H9 (cell line): ENCODE results near the gene TRIL. TPM values are rescaled to one million over a fixed set of nuclear protein-coding genes. Genes with fewer than 3 reads are reported as not detected.

Experiments used
- DNase-seq: peaks from one replicate; pipeline ENCODE4 v3.0.0-alpha.2; 2017
- H2AFZ ChIP-seq: one replicate; pipeline ENCODE4 v1.6.1; 2013; ENCODE audit warnings: mild to moderate bottlenecking, low read length, control low read depth, moderate library complexity
- H2AK5ac ChIP-seq: 2 replicates; pipeline ENCODE4 v1.6.1; 2013; ENCODE audit warnings: low read length, control low read depth, mixed read lengths; ENCODE audit not compliant: insufficient read length
- H2BK120ac ChIP-seq: one replicate; pipeline ENCODE4 v1.6.1; 2013; ENCODE audit warnings: low read depth, mild to moderate bottlenecking, low read length, control low read depth, inconsistent platforms; ENCODE audit not compliant: poor library complexity, severe bottlenecking
- H2BK12ac ChIP-seq: 2 replicates; pipeline ENCODE4 v1.6.1; 2013; ENCODE audit warnings: low read length, control low read depth, mixed read lengths, low read depth; ENCODE audit not compliant: insufficient read length
- H2BK15ac ChIP-seq: 2 replicates; pipeline ENCODE4 v1.6.1; 2013; ENCODE audit warnings: low read depth, low read length, control low read depth
- H2BK20ac ChIP-seq: one replicate; pipeline ENCODE4 v1.6.1; 2013; ENCODE audit warnings: low read depth, mild to moderate bottlenecking, low read length, control low read depth, inconsistent platforms; ENCODE audit not compliant: poor library complexity, severe bottlenecking
- H2BK5ac ChIP-seq: 2 replicates; pipeline ENCODE4 v1.6.1; 2013; ENCODE audit warnings: low read length, control low read depth, mixed read lengths; ENCODE audit not compliant: insufficient read length
- H3K14ac ChIP-seq: 2 replicates; pipeline ENCODE4 v1.6.1; 2013; ENCODE audit warnings: low read length, control low read depth; ENCODE audit not compliant: insufficient read depth
- H3K18ac ChIP-seq: 2 replicates; pipeline ENCODE4 v1.6.1; 2013; ENCODE audit warnings: low read depth, mild to moderate bottlenecking, mixed read lengths, low read length, control low read depth; ENCODE audit not compliant: insufficient read length
- H3K23ac ChIP-seq: 2 replicates; pipeline ENCODE4 v1.6.1; 2013; ENCODE audit warnings: low read length, control low read depth, mixed read lengths, low read depth; ENCODE audit not compliant: insufficient read length
- H3K23me2 ChIP-seq: 2 replicates; pipeline ENCODE4 v1.6.1; 2013; ENCODE audit warnings: low read depth, mild to moderate bottlenecking, mixed read lengths, low read length, control low read depth; ENCODE audit not compliant: insufficient read length, poor library complexity, severe bottlenecking
- H3K27ac ChIP-seq: 2 replicates; pipeline ENCODE4 v1.5.1; 2013; ENCODE audit warnings: low read length, control low read depth, mixed read lengths, low read depth; ENCODE audit not compliant: insufficient read length
- H3K27me3 ChIP-seq: 2 replicates; pipeline ENCODE4 v1.6.1; 2013; ENCODE audit warnings: low read length, control low read depth, inconsistent platforms; ENCODE audit not compliant: insufficient read depth
- H3K4ac ChIP-seq: 2 replicates; pipeline ENCODE4 v1.6.1; 2013; ENCODE audit warnings: low read depth, mild to moderate bottlenecking, control low read depth, inconsistent platforms, low read length, moderate library complexity
- H3K4me1 ChIP-seq: 2 replicates; pipeline ENCODE4 v1.6.1; 2013; ENCODE audit warnings: low read length, control low read depth, inconsistent platforms; ENCODE audit not compliant: insufficient read depth
- H3K4me2 ChIP-seq: 2 replicates; pipeline ENCODE4 v1.6.1; 2013; ENCODE audit warnings: low read length, control low read depth, mixed read lengths; ENCODE audit not compliant: insufficient read length, insufficient read depth
- H3K56ac ChIP-seq: 2 replicates; pipeline ENCODE4 v1.6.1; 2013; ENCODE audit warnings: low read depth, mild to moderate bottlenecking, mixed read lengths, low read length, control low read depth; ENCODE audit not compliant: insufficient read length
- H3K79me1 ChIP-seq: 2 replicates; pipeline ENCODE4 v1.6.1; 2013; ENCODE audit warnings: low read depth, mild to moderate bottlenecking, moderate library complexity, low read length, control low read depth, inconsistent platforms; ENCODE audit not compliant: insufficient read depth, poor library complexity, severe bottlenecking
- H3K79me2 ChIP-seq: 2 replicates; pipeline ENCODE4 v1.6.1; 2013; ENCODE audit warnings: low read length, control low read depth, inconsistent platforms; ENCODE audit not compliant: insufficient read depth
- H3K9ac ChIP-seq: 2 replicates; pipeline ENCODE4 v1.6.1; 2013; ENCODE audit warnings: low read length, control low read depth, mixed read lengths; ENCODE audit not compliant: insufficient read length; ENCODE audit errors: extremely low read depth
- H3K9me3 ChIP-seq: one replicate; pipeline ENCODE4 v1.6.1; 2013; ENCODE audit warnings: low read depth, low read length, inconsistent platforms; ENCODE audit not compliant: control insufficient read depth
- H3T11ph ChIP-seq: one replicate; pipeline ENCODE4 v1.6.1; 2013; ENCODE audit warnings: mild to moderate bottlenecking, low read length, control low read depth, inconsistent platforms
- H4K20me1 ChIP-seq: one replicate; pipeline ENCODE4 v1.6.1; 2013; ENCODE audit not compliant: control insufficient read depth, insufficient read length, insufficient read depth
- H4K5ac ChIP-seq: 2 replicates; pipeline ENCODE4 v1.6.1; 2013; ENCODE audit warnings: low read depth, mild to moderate bottlenecking, mixed read lengths, low read length, control low read depth; ENCODE audit not compliant: insufficient read length
- H4K8ac ChIP-seq: replicated peaks from 2 replicates; pipeline ENCODE4 v1.6.1; 2013; ENCODE audit warnings: low read length, control low read depth, mixed read lengths, low read depth; ENCODE audit not compliant: insufficient read length
- H4K91ac ChIP-seq: 2 replicates; pipeline ENCODE4 v1.6.1; 2013; ENCODE audit warnings: low read depth, mild to moderate bottlenecking, moderate library complexity, mixed read lengths, low read length, control low read depth; ENCODE audit not compliant: insufficient read length
- H3K27ac Mint-ChIP-seq, 3 experiments: 2 replicates in 2 of 3; 3 replicates in 1 of 3; pipeline ENCODE4 v1.8.0; 2020 to 2021; ENCODE audit warnings: mixed read lengths in 3 of 3, mild to moderate bottlenecking in 1 of 3, moderate library complexity in 1 of 3
- H3K27me3 Mint-ChIP-seq: 2 replicates; pipeline ENCODE4 v1.8.0; 2021; ENCODE audit warnings: low read depth, mild to moderate bottlenecking, moderate library complexity, mixed read lengths
- H3K36me3 Mint-ChIP-seq, 3 experiments: 2 replicates in 2 of 3; 3 replicates in 1 of 3; pipeline ENCODE4 v1.8.0; 2020 to 2021; ENCODE audit warnings: low read depth in 3 of 3, mixed read lengths in 3 of 3; ENCODE audit not compliant: insufficient read depth in 1 of 3
- H3K4me1 Mint-ChIP-seq, 2 experiments: 2 replicates each; pipeline ENCODE4 v1.8.0; 2020; ENCODE audit warnings: mixed read lengths in 2 of 2
- H3K4me3 Mint-ChIP-seq, 2 experiments: 2 replicates in 1 of 2; 3 replicates in 1 of 2; pipeline ENCODE4 v1.8.0; 2020 to 2021; ENCODE audit warnings: mild to moderate bottlenecking in 2 of 2, mixed read lengths in 2 of 2, moderate library complexity in 1 of 2
- H3K9me3 Mint-ChIP-seq, 2 experiments: 2 replicates in 1 of 2; 3 replicates in 1 of 2; pipeline ENCODE4 v1.8.0; 2020; ENCODE audit warnings: mild to moderate bottlenecking in 2 of 2, mixed read lengths in 2 of 2, moderate library complexity in 1 of 2
- WGBS: extraction: QIAGEN DNeasy Blood & Tissue Kit; methylation state at CpG from one replicate; pipeline ENCODE4 v1.1.7; 2013; ENCODE audit warnings: missing lambda C conversion rate, low lambda C conversion rate, mixed read lengths; ENCODE audit not compliant: insufficient read length; ENCODE audit errors: extremely low coverage; 5-methylcytosine and 5-hydroxymethylcytosine counted together
- total RNA-seq: library from RNA; stranded (reverse); gene quantifications from 2 replicates; pipeline ENCODE4 v1.2.1, GENCODE V29; 2021
- TF ChIP-seq, protein P1 (sequence below): fragments of 200-600 bp; sonication (generic); conservative IDR thresholded peaks from 3 replicates; pipeline ENCODE4 v1.8.0; 2021; ENCODE audit warnings: antibody characterized with exemption, mild to moderate bottlenecking

TRIL gene
- total RNA-seq, 1 experiment from 2014 or later, result 3.1 TPM

DNA sequence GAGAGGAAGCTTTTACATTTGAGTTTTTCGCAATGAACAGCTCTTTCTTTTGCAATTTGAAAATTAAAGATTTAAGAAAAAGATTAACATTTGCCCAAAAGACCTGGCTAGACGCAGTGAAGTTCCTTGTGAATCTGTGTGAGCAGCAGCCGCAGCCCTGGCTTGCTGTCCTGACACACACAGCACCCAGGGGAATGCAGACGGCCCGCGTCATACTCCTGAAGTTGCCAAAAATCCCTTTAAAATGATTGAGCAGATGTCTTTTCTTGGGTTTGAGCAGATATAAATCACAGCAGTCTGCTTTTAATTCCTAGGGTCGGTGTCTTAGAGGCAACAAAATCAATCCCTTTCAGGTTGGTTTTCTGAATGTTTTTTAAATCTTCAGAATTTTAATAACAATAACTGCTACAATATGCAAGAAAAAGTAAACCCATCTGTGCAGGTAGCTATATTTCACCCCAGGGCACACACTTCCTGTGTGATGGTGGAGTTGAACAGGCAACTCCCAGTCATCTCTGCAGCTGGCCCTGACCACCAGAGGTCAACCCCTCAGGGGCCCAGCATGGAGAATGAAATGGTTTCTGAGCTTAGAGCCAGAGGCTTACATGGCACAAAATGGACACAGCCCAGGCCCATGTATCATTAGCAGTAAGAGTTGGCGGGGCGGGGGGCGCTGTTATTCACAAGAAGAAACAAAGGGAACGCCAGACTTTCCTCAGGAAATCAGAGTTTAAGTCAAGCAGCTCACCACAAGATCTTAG is 32.2 kb upstream of the TRIL start:
- DNase-seq, result no peak
- no CpG with 5 or more reads among the region's 11 CpGs for WGBS

More for the DNA sequence above, 32.2 kb upstream of the TRIL start:
- Histone ChIP-seq H3K4me2 (no peak overlapping the region), H2BK5ac (no peak overlapping the region), H3K14ac (no peak overlapping the region), H3K27me3 (no peaks in the 10 kb centered on the region), H3K4me1 (no peaks in the 10 kb centered on the region), H3K23me2 (no peaks in the 10 kb centered on the region), H4K91ac (no peak overlapping the region), H3K23ac (no peak overlapping the region), H3K9me3 (no peaks in the 10 kb centered on the region), H3K79me2 (no peaks in the 10 kb centered on the region), H2BK20ac (no peak overlapping the region), H4K5ac (no peak overlapping the region), H3K18ac (no peak overlapping the region), H3K27ac (no peak overlapping the region), H3K4ac (no peak overlapping the region), H3K9ac (no peak overlapping the region), H2BK15ac (no peak overlapping the region), H4K8ac (no peak overlapping the region), H3K79me1 (no peaks in the 10 kb centered on the region), H3T11ph (no peak overlapping the region), H4K20me1 (no peaks in the 10 kb centered on the region), H3K56ac (no peak overlapping the region), H2BK120ac (no peak overlapping the region), H2AFZ (no peak overlapping the region), H2BK12ac (no peak overlapping the region), H2AK5ac (no peak overlapping the region)
- Mint-ChIP-seq H3K4me1 (peaks cover 25 to 26% of the 10 kb centered on the region in 2 experiments), H3K27me3 (peaks cover 4% of the 10 kb centered on the region; the same call in 1 of the 2 replicates), H3K36me3 (no peaks in the 10 kb centered on the region), H3K27ac (0 out of 7 replicates have a peak overlapping the region, but pooled peaks of 2 of the 3 experiments have one; percentile 22 to 45), H3K9me3 (no peaks in the 10 kb centered on the region), H3K4me3 (no peak overlapping the region)
- TF ChIP-seq, protein P1, sequence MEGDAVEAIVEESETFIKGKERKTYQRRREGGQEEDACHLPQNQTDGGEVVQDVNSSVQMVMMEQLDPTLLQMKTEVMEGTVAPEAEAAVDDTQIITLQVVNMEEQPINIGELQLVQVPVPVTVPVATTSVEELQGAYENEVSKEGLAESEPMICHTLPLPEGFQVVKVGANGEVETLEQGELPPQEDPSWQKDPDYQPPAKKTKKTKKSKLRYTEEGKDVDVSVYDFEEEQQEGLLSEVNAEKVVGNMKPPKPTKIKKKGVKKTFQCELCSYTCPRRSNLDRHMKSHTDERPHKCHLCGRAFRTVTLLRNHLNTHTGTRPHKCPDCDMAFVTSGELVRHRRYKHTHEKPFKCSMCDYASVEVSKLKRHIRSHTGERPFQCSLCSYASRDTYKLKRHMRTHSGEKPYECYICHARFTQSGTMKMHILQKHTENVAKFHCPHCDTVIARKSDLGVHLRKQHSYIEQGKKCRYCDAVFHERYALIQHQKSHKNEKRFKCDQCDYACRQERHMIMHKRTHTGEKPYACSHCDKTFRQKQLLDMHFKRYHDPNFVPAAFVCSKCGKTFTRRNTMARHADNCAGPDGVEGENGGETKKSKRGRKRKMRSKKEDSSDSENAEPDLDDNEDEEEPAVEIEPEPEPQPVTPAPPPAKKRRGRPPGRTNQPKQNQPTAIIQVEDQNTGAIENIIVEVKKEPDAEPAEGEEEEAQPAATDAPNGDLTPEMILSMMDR, result no peak
